ENCODE results near the gene EXOC3L1. TPM values are rescaled to one million over a fixed set of nuclear protein-coding genes. Genes with fewer than 3 reads are reported as not detected.

EXOC3L1 gene
- total RNA-seq, 1 experiment from 2014 or later: 0.63 TPM

- no peak for DNase-seq (ENCODE audit: low read depth)
These were observed 42.3 kb downstream of the EXOC3L1 start for GRCh38 chr16:67147437-67148140.

- DNase-seq (ENCODE audit: low read depth): no peak
These were observed 43.2 kb downstream of the EXOC3L1 start for GRCh38 chr16:67146523-67147357.

GRCh38 chr16:67145746-67146145 lies 44.2 kb downstream of the EXOC3L1 start:
- DNase-seq (ENCODE audit: low read depth): no peak

- no peak for DNase-seq (ENCODE audit: low read depth)
These were observed 45.0 kb downstream of the EXOC3L1 start for GRCh38 chr16:67144943-67145342.

GRCh38 chr16:67142342-67142741 lies 47.6 kb downstream of the EXOC3L1 start:
- DNase-seq (ENCODE audit: low read depth): no peak

- DNase-seq (ENCODE audit: low read depth): no peak
These were observed 48.5 kb downstream of the EXOC3L1 start for GRCh38 chr16:67141391-67141790.

GRCh38 chr16:67137605-67138004 lies 52.3 kb downstream of the EXOC3L1 start:
- DNase-seq (ENCODE audit: low read depth): no peak

Other genes with a start within 250 kb of the EXOC3L1 start
- gene CES3, start 228.9 kb downstream of the EXOC3L1 start, total RNA-seq (2014; rRNA removed; shearing (Covaris generic)): 0.29 TPM in 1 of 2 replicates, not detected in the other
- not detected in 2 replicates for gene CES4A, start 201.5 kb downstream of the EXOC3L1 start, total RNA-seq (2014; rRNA removed; shearing (Covaris generic))
- 94.9 and 115 TPM in 2 replicates for gene CBFB, start 161.0 kb downstream of the EXOC3L1 start, total RNA-seq (2014; rRNA removed; shearing (Covaris generic))
- 12.5 and 26.3 TPM in 2 replicates for gene PHAF1, start 80.2 kb downstream of the EXOC3L1 start, total RNA-seq (2014; rRNA removed; shearing (Covaris generic))
- 5.5 and 9.8 TPM in 2 replicates for gene B3GNT9, start 39.1 kb downstream of the EXOC3L1 start, total RNA-seq (2014; rRNA removed; shearing (Covaris generic))
- gene TRADD, start 30.2 kb downstream of the EXOC3L1 start, total RNA-seq (2014; rRNA removed; shearing (Covaris generic)): 16.7 and 20.5 TPM in 2 replicates
- 3.8 and 6.2 TPM in 2 replicates for gene FBXL8, start 30.2 kb downstream of the EXOC3L1 start, total RNA-seq (2014; rRNA removed; shearing (Covaris generic))
- gene HSF4, start 25.4 kb downstream of the EXOC3L1 start, total RNA-seq (2014; rRNA removed; shearing (Covaris generic)): 1.2 and 2.8 TPM in 2 replicates
- gene NOL3, start 19.6 kb downstream of the EXOC3L1 start, total RNA-seq (2014; rRNA removed; shearing (Covaris generic)): 9.5 and 14.7 TPM in 2 replicates
- 4.6 and 7.0 TPM in 2 replicates for gene MATCAP1, start 6.2 kb downstream of the EXOC3L1 start, total RNA-seq (2014; rRNA removed; shearing (Covaris generic))
- gene E2F4, start 2.0 kb upstream of the EXOC3L1 start, total RNA-seq (2014; rRNA removed; shearing (Covaris generic)): 109 and 111 TPM in 2 replicates
- gene ELMO3, start 9.0 kb upstream of the EXOC3L1 start, total RNA-seq (2014; rRNA removed; shearing (Covaris generic)): 0.97 and 1.8 TPM in 2 replicates
- gene TMEM208, start 37.0 kb upstream of the EXOC3L1 start, total RNA-seq (2014; rRNA removed; shearing (Covaris generic)): 30.0 and 54.8 TPM in 2 replicates
- 22.2 and 25.7 TPM in 2 replicates for gene FHOD1, start 57.3 kb upstream of the EXOC3L1 start, total RNA-seq (2014; rRNA removed; shearing (Covaris generic))
- 1.7 and 1.8 TPM in 2 replicates for gene SLC9A5, start 58.8 kb upstream of the EXOC3L1 start, total RNA-seq (2014; rRNA removed; shearing (Covaris generic))
- gene PLEKHG4, start 89.4 kb upstream of the EXOC3L1 start, total RNA-seq (2014; rRNA removed; shearing (Covaris generic)): 31.7 and 45.0 TPM in 2 replicates
- gene KCTD19, start 136.6 kb upstream of the EXOC3L1 start, total RNA-seq (2014; rRNA removed; shearing (Covaris generic)): 0.23 and 0.33 TPM in 2 replicates
- gene LRRC36, start 136.7 kb upstream of the EXOC3L1 start, total RNA-seq (2014; rRNA removed; shearing (Covaris generic)): 0.36 TPM in 1 of 2 replicates, not detected in the other
- 0.71 TPM in 1 of 2 replicates, not detected in the other for gene TPPP3, start 203.4 kb upstream of the EXOC3L1 start, total RNA-seq (2014; rRNA removed; shearing (Covaris generic))
- 1.9 and 3.0 TPM in 2 replicates for gene ZDHHC1, start 226.3 kb upstream of the EXOC3L1 start, total RNA-seq (2014; rRNA removed; shearing (Covaris generic))
- gene HSD11B2, start 241.0 kb upstream of the EXOC3L1 start, total RNA-seq (2014; rRNA removed; shearing (Covaris generic)): not detected in 2 replicates

Measured in Daoy (cell line).